GM23338 (cell line): ENCODE measurements around the gene IFI16. TPM values are rescaled to one million over a fixed set of nuclear protein-coding genes. Genes with fewer than 3 reads are reported as not detected.

Experiments used
- ATAC-seq: fragments of 200-7000 bp; cut with Tn5 transposase; 3 replicates; pipeline ENCODE4 v1.9.1; 2020
- DNase-seq: peaks from one replicate; pipeline ENCODE4 v3.0.0-alpha.2; 2015; ENCODE audit warnings: low spot score
- H2AFZ ChIP-seq: fragments of 200-600 bp; sonication (generic); 2 replicates; pipeline ENCODE4 v1.8.0; 2016; ENCODE audit warnings: antibody characterized with exemption, mild to moderate bottlenecking, moderate library complexity
- H3F3A ChIP-seq: fragments of 200-600 bp; sonication (generic); replicated peaks from 2 replicates; pipeline ENCODE4 v1.8.0; 2017; ENCODE audit warnings: antibody characterized with exemption, mixed run types, low read depth
- H3K27ac ChIP-seq: fragments of 200-600 bp; sonication (generic); 2 replicates; pipeline ENCODE4 v1.6.1; 2016; ENCODE audit warnings: low read depth
- H3K27me3 ChIP-seq: fragments of 200-600 bp; sonication (generic); 2 replicates; pipeline ENCODE4 v1.8.0; 2016; ENCODE audit warnings: mild to moderate bottlenecking, mixed run types, moderate library complexity; ENCODE audit not compliant: insufficient read depth
- H3K36me3 ChIP-seq: fragments of 200-600 bp; sonication (generic); 2 replicates; pipeline ENCODE4 v1.8.0; 2016; ENCODE audit warnings: mild to moderate bottlenecking; ENCODE audit not compliant: insufficient read depth
- H3K4me1 ChIP-seq: fragments of 200-600 bp; sonication (generic); 2 replicates; pipeline ENCODE4 v1.8.0; 2016; ENCODE audit warnings: mild to moderate bottlenecking, moderate library complexity; ENCODE audit not compliant: insufficient read depth
- H3K4me2 ChIP-seq: fragments of 200-600 bp; sonication (generic); 2 replicates; pipeline ENCODE4 v1.7.1; 2017; ENCODE audit warnings: mixed run types
- H3K4me3 ChIP-seq: fragments of 200-600 bp; sonication (generic); 2 replicates; pipeline ENCODE4 v1.6.1; 2016; ENCODE audit warnings: mixed run types
- H3K79me2 ChIP-seq: fragments of 200-600 bp; sonication (generic); replicated peaks from 2 replicates; pipeline ENCODE4 v1.8.0; 2017; ENCODE audit warnings: mild to moderate bottlenecking; ENCODE audit not compliant: insufficient read depth
- H3K9me2 ChIP-seq: fragments of 200-600 bp; sonication (generic); 2 replicates; pipeline ENCODE4 v1.8.0; 2017; ENCODE audit not compliant: insufficient read depth
- H4K20me1 ChIP-seq: fragments of 200-600 bp; sonication (generic); replicated peaks from 2 replicates; pipeline ENCODE4 v1.8.0; 2017; ENCODE audit warnings: mild to moderate bottlenecking; ENCODE audit not compliant: insufficient read depth
- H3K27ac Mint-ChIP-seq: 2 replicates; pipeline ENCODE4 v1.8.0; 2020; ENCODE audit warnings: inconsistent platforms, mild to moderate bottlenecking, moderate library complexity, mixed read lengths
- H3K27me3 Mint-ChIP-seq: 3 replicates; pipeline ENCODE4 v1.8.0; 2022; ENCODE audit warnings: low read depth, mild to moderate bottlenecking, moderate library complexity, mixed read lengths, inconsistent platforms; ENCODE audit not compliant: insufficient read depth, poor library complexity
- H3K36me3 Mint-ChIP-seq: 3 replicates; pipeline ENCODE4 v1.8.0; 2021; ENCODE audit warnings: low read depth, mild to moderate bottlenecking, inconsistent platforms, moderate library complexity, mixed read lengths
- H3K4me1 Mint-ChIP-seq: 3 replicates; pipeline ENCODE4 v1.8.0; 2020; ENCODE audit warnings: mild to moderate bottlenecking, inconsistent platforms, mixed read lengths
- H3K4me3 Mint-ChIP-seq: 3 replicates; pipeline ENCODE4 v1.8.0; 2021; ENCODE audit warnings: moderate library complexity, mild to moderate bottlenecking, inconsistent platforms, mixed read lengths
- H3K9me3 Mint-ChIP-seq: 3 replicates; pipeline ENCODE4 v1.8.0; 2020; ENCODE audit warnings: moderate library complexity, mild to moderate bottlenecking, inconsistent platforms, mixed read lengths
- CREB1 ChIP-seq: fragments of 250-450 bp; sonication (Bioruptor Pico); IDR thresholded peaks from 2 replicates; pipeline ENCODE4 v1.5.0; 2020; ENCODE audit warnings: low read depth, mild to moderate bottlenecking, moderate library complexity
- CTCF ChIP-seq, 2 experiments: fragments of 200-600 bp in 1 of 2; sonication (generic) in 1 of 2; conservative IDR thresholded peaks; 2 replicates each; pipeline versions ENCODE4 v1.5.1 to v1.6.1; 2016 to 2017; ENCODE audit warnings: antibody characterized with exemption in 2 of 2, low read depth in 2 of 2, mild to moderate bottlenecking in 2 of 2, moderate library complexity in 1 of 2
- ETS1 ChIP-seq: IDR thresholded peaks from 2 replicates; pipeline ENCODE4 v1.6.1; 2016; ENCODE audit warnings: antibody characterized with exemption
- EZH2 ChIP-seq: fragments of 200-600 bp; sonication (generic); IDR thresholded peaks from one replicate; pipeline ENCODE4 v1.8.0; 2017; ENCODE audit warnings: antibody characterized with exemption, mild to moderate bottlenecking, low read depth; ENCODE audit not compliant: unreplicated experiment
- EZH2phosphoT487 ChIP-seq: fragments of 200-600 bp; sonication (generic); IDR thresholded peaks from one replicate; pipeline ENCODE4 v1.8.1; 2018; ENCODE audit warnings: antibody characterized with exemption; ENCODE audit not compliant: unreplicated experiment
- JUNB ChIP-seq: IDR thresholded peaks from one replicate; pipeline ENCODE4 v1.6.1; 2016; ENCODE audit warnings: antibody characterized with exemption; ENCODE audit not compliant: unreplicated experiment
- NANOG ChIP-seq: IDR thresholded peaks from 2 replicates; pipeline ENCODE4 v1.6.1; 2016; ENCODE audit warnings: antibody characterized with exemption, borderline replicate concordance
- POLR2AphosphoS5 ChIP-seq: IDR thresholded peaks from 2 replicates; pipeline ENCODE4 v1.6.1; 2016; ENCODE audit warnings: antibody characterized with exemption, low read depth
- REST ChIP-seq: IDR thresholded peaks from one replicate; pipeline ENCODE4 v1.6.1; 2018; ENCODE audit warnings: antibody characterized with exemption; ENCODE audit not compliant: unreplicated experiment
- STAT1 ChIP-seq: IDR thresholded peaks from one replicate; pipeline ENCODE4 v1.6.1; 2016; ENCODE audit warnings: antibody characterized with exemption; ENCODE audit not compliant: unreplicated experiment
- ZNF114 ChIP-seq: fragments of 250-450 bp; sonication (Bioruptor Pico); IDR thresholded peaks from 2 replicates; pipeline ENCODE4 v1.5.0; 2020; ENCODE audit warnings: mild to moderate bottlenecking, moderate library complexity
- ZNF331 ChIP-seq: fragments of 250-450 bp; sonication (Bioruptor Pico); IDR thresholded peaks from 2 replicates; pipeline ENCODE4 v1.5.0; 2020; ENCODE audit warnings: low read depth, mild to moderate bottlenecking, moderate library complexity
- ZNF462 ChIP-seq: fragments of 250-450 bp; sonication (Bioruptor Pico); IDR thresholded peaks from 2 replicates; pipeline ENCODE4 v1.5.0; 2020; ENCODE audit warnings: mild to moderate bottlenecking, moderate library complexity
- polyA plus RNA-seq: library from polyadenylated mRNA; unstranded; fragments of >200 nt; fragmentation: Nextera tagmentation; extraction: Ambion mirVana; gene quantifications from 2 replicates; pipeline ENCODE4 v1.2.1, GENCODE V29; 2016
- total RNA-seq: library from RNA; depleted of rRNA; stranded (reverse); fragments of >200 nt; shearing (Covaris generic); gene quantifications from 2 replicates; pipeline ENCODE4 v1.2.3, GENCODE V29; 2014

IFI16 gene
- total and polyA plus RNA-seq, 2 experiments from 2014 or later = 0.31 to 2.1 TPM

GRCh38 chr1:159009287-159009686, 420 bp upstream of the IFI16 start:
- Histone ChIP-seq H2AFZ (no peak overlapping the region), H3K4me3 (no peak overlapping the region)
- H3K27me3 Mint-ChIP-seq = peaks cover 20% of the 10 kb centered on the region

More at GRCh38 chr1:159009287-159009686, 420 bp upstream of the IFI16 start:
- H3K9me2 ChIP-seq = no peaks in the 10 kb centered on the region
- TF ChIP-seq JUNB (no peak), ETS1 (no peak), NANOG (no peak), CREB1 (no peak), ZNF462 (CRISPR knock-in tag) (no peak), ZNF331 (CRISPR knock-in tag) (no peak), EZH2 (no peak), STAT1 (no peak), POLR2AphosphoS5 (no peak), CTCF (conservative IDR thresholded peaks at IDR 0.05; ENCODE audit: low read depth in 2 of 2) (no peak), REST (no peak), EZH2phosphoT487 (no peak), ZNF114 (no peak)
- no peaks in the 10 kb centered on the region for H3K79me2 ChIP-seq
- Mint-ChIP-seq H3K4me3 (no peak overlapping the region), H3K9me3 (no peaks in the 10 kb centered on the region), H3K36me3 (no peaks in the 10 kb centered on the region), H3K4me1 (peaks cover 37% of the 10 kb centered on the region), H3K27ac (no peak overlapping the region)
- H3K27me3 ChIP-seq = peaks cover 44% of the 10 kb centered on the region
- no peak overlapping the region for H3K4me2 ChIP-seq
- no peaks in the 10 kb centered on the region; the same call in 1 of the 2 replicates for H4K20me1 ChIP-seq
- no peaks in the 10 kb centered on the region for H3K36me3 ChIP-seq
- H3F3A ChIP-seq = 0 out of 2 replicates have a peak, but pooled peaks cover 3% of the 10 kb centered on the region
- ATAC-seq (no peak), DNase-seq (no peak)
- H3K27ac ChIP-seq = no peak overlapping the region
- peaks cover 25% of the 10 kb centered on the region for H3K4me1 ChIP-seq
